SK-N-MC (cell line): ENCODE measurements around the gene TPRG1.

Experiments used
- EZH2 ChIP-seq: fragments of 200-600 bp; sonication (generic); IDR thresholded peaks from one replicate; pipeline ENCODE4 v1.6.1; 2017; ENCODE audit warnings: antibody characterized with exemption
- POLR2AphosphoS5 ChIP-seq: IDR thresholded peaks from 2 replicates; pipeline ENCODE4 v1.6.1; 2012; ENCODE audit warnings: mild to moderate bottlenecking, low read depth, low read length, borderline replicate concordance

GRCh38 chr3:189273736-189274135 lies 102.0 kb downstream of the TPRG1 start:
- TF ChIP-seq EZH2 (no peak), POLR2AphosphoS5 (no peak)
